Measurements from ENCODE around the gene UFSP2.

Gene UFSP2

GRCh38 chr4:185424905-185425646 lies 688 bp downstream of the UFSP2 start:
- H3K4me1 ChIP-seq (ENCODE audit: control insufficient read depth, low read depth, low read length), result peaks cover 3% of the 10 kb centered on the region
- H3K36me3 ChIP-seq (ENCODE audit: control insufficient read depth, insufficient read depth, low read length), result no peaks in the 10 kb centered on the region
- H3K79me2 ChIP-seq (ENCODE audit: control insufficient read depth, insufficient read depth, low read length), result no peaks in the 10 kb centered on the region
- peak; percentile 14 for DNase-seq
- H2BK120ac ChIP-seq (ENCODE audit: low read depth, low read length), result no peak overlapping the region
- H3K4me3 ChIP-seq (ENCODE audit: low read length), result peak overlapping the region; percentile 83
- peak overlapping the region; percentile 32 for H3K18ac ChIP-seq (ENCODE audit: low read length)
- H3K27me3 ChIP-seq (ENCODE audit: insufficient read depth, low read length, poor library complexity), result no peaks in the 10 kb centered on the region
- H3K4me2 ChIP-seq (ENCODE audit: low read length), result peak overlapping the region; percentile 27
- H4K5ac ChIP-seq (ENCODE audit: low read length), result no peak overlapping the region
- no peak overlapping the region for H2BK5ac ChIP-seq (ENCODE audit: low read length)
- no peak overlapping the region for H2AK5ac ChIP-seq (ENCODE audit: low read length)
- no peak overlapping the region for H4K8ac ChIP-seq (ENCODE audit: low read depth, low read length)
- peak overlapping the region; percentile 87 for H3K56ac ChIP-seq (ENCODE audit: low read length)
- H2BK15ac ChIP-seq (replicated peaks; ENCODE audit: low read depth), result no peak overlapping the region
- no CpG with 5 or more reads among the region's 13 CpGs for WGBS (ENCODE audit: extremely low coverage, insufficient coverage, low lambda C conversion rate)
- H3K79me1 ChIP-seq (ENCODE audit: low read length), result peaks cover 3% of the 10 kb centered on the region
- peak overlapping the region; percentile 81 for H3K9ac ChIP-seq (ENCODE audit: low read length)
- H3K27ac ChIP-seq (ENCODE audit: low read depth, low read length), result no peak overlapping the region
- no peak overlapping the region for H3K23ac ChIP-seq (ENCODE audit: low read length)
- H3K4ac ChIP-seq (ENCODE audit: low read depth, low read length), result no peak overlapping the region

- Histone ChIP-seq H2BK5ac (ENCODE audit: low read length) (no peak overlapping the region), H2BK15ac (replicated peaks; ENCODE audit: low read depth) (no peak overlapping the region), H4K5ac (ENCODE audit: low read length) (no peak overlapping the region), H3K23ac (ENCODE audit: low read length) (no peak overlapping the region), H4K8ac (ENCODE audit: low read depth, low read length) (no peak overlapping the region), H3K36me3 (ENCODE audit: control insufficient read depth, insufficient read depth, low read length) (no peaks in the 10 kb centered on the region), H3K79me2 (ENCODE audit: control insufficient read depth, insufficient read depth, low read length) (no peaks in the 10 kb centered on the region), H3K4me3 (ENCODE audit: low read length) (no peak overlapping the region), H3K79me1 (ENCODE audit: low read length) (peaks cover 3% of the 10 kb centered on the region), H3K56ac (ENCODE audit: low read length) (no peak overlapping the region), H3K4ac (ENCODE audit: low read depth, low read length) (no peak overlapping the region), H3K18ac (ENCODE audit: low read length) (no peak overlapping the region), H2AK5ac (ENCODE audit: low read length) (no peak overlapping the region), H2BK120ac (ENCODE audit: low read depth, low read length) (no peak overlapping the region), H3K9ac (ENCODE audit: low read length) (no peak overlapping the region), H3K27ac (ENCODE audit: low read depth, low read length) (no peak overlapping the region), H3K27me3 (ENCODE audit: insufficient read depth, low read length, poor library complexity) (no peaks in the 10 kb centered on the region), H3K4me2 (ENCODE audit: low read length) (no peak overlapping the region), H3K4me1 (ENCODE audit: control insufficient read depth, low read depth, low read length) (peaks cover 3% of the 10 kb centered on the region)
- DNase-seq, result no peak
- no CpG with 5 or more reads among the region's 2 CpGs for WGBS (ENCODE audit: extremely low coverage, insufficient coverage, low lambda C conversion rate)
These were observed 4.2 kb downstream of the UFSP2 start for GRCh38 chr4:185421366-185422124.

- H3K79me2 ChIP-seq (ENCODE audit: control insufficient read depth, insufficient read depth, low read length), result no peaks in the 10 kb centered on the region
- no peak overlapping the region for H2BK15ac ChIP-seq (replicated peaks; ENCODE audit: low read depth)
- no peak overlapping the region for H3K56ac ChIP-seq (ENCODE audit: low read length)
These were observed 8.8 kb downstream of the UFSP2 start for GRCh38 chr4:185416955-185417354.

GRCh38 chr4:185412412-185412811 lies 13.4 kb downstream of the UFSP2 start:
- Histone ChIP-seq H2BK5ac (ENCODE audit: low read length) (no peak overlapping the region), H3K9ac (ENCODE audit: low read length) (no peak overlapping the region), H3K4me3 (ENCODE audit: low read length) (no peak overlapping the region), H4K8ac (ENCODE audit: low read depth, low read length) (no peak overlapping the region), H4K5ac (ENCODE audit: low read length) (no peak overlapping the region), H3K27ac (ENCODE audit: low read depth, low read length) (no peak overlapping the region), H3K79me2 (ENCODE audit: control insufficient read depth, insufficient read depth, low read length) (no peaks in the 10 kb centered on the region), H3K56ac (ENCODE audit: low read length) (no peak overlapping the region), H2BK15ac (replicated peaks; ENCODE audit: low read depth) (no peak overlapping the region), H3K23ac (ENCODE audit: low read length) (no peak overlapping the region), H2BK120ac (ENCODE audit: low read depth, low read length) (no peak overlapping the region), H2AK5ac (ENCODE audit: low read length) (no peak overlapping the region), H3K4me2 (ENCODE audit: low read length) (no peak overlapping the region), H3K36me3 (ENCODE audit: control insufficient read depth, insufficient read depth, low read length) (peaks cover 4% of the 10 kb centered on the region), H3K4ac (ENCODE audit: low read depth, low read length) (no peak overlapping the region), H3K4me1 (ENCODE audit: control insufficient read depth, low read depth, low read length) (no peaks in the 10 kb centered on the region), H3K79me1 (ENCODE audit: low read length) (no peaks in the 10 kb centered on the region), H3K18ac (ENCODE audit: low read length) (no peak overlapping the region), H3K27me3 (ENCODE audit: insufficient read depth, low read length, poor library complexity) (no peaks in the 10 kb centered on the region)
- no CpG with 5 or more reads among the region's 5 CpGs for WGBS (ENCODE audit: extremely low coverage, insufficient coverage, low lambda C conversion rate)
- DNase-seq, result no peak

More at GRCh38 chr4:185416955-185417354, 8.8 kb downstream of the UFSP2 start:
- no peak overlapping the region for H3K4me2 ChIP-seq (ENCODE audit: low read length)
- H3K4me1 ChIP-seq (ENCODE audit: control insufficient read depth, low read depth, low read length), result no peaks in the 10 kb centered on the region
- no peak overlapping the region for H4K5ac ChIP-seq (ENCODE audit: low read length)
- H3K4ac ChIP-seq (ENCODE audit: low read depth, low read length), result no peak overlapping the region
- H2BK5ac ChIP-seq (ENCODE audit: low read length), result no peak overlapping the region
- H3K4me3 ChIP-seq (ENCODE audit: low read length), result no peak overlapping the region
- H2BK120ac ChIP-seq (ENCODE audit: low read depth, low read length), result no peak overlapping the region
- H3K23ac ChIP-seq (ENCODE audit: low read length), result no peak overlapping the region
- no peak overlapping the region for H3K18ac ChIP-seq (ENCODE audit: low read length)
- H3K79me1 ChIP-seq (ENCODE audit: low read length), result no peaks in the 10 kb centered on the region
- peaks cover 4% of the 10 kb centered on the region for H3K36me3 ChIP-seq (ENCODE audit: control insufficient read depth, insufficient read depth, low read length)
- no peak overlapping the region for H3K27ac ChIP-seq (ENCODE audit: low read depth, low read length)
- no peaks in the 10 kb centered on the region for H3K27me3 ChIP-seq (ENCODE audit: insufficient read depth, low read length, poor library complexity)
- no peak overlapping the region for H3K9ac ChIP-seq (ENCODE audit: low read length)
- DNase-seq, result no peak
- no peak overlapping the region for H2AK5ac ChIP-seq (ENCODE audit: low read length)
- no peak overlapping the region for H4K8ac ChIP-seq (ENCODE audit: low read depth, low read length)

- Histone ChIP-seq H2BK120ac (ENCODE audit: low read depth, low read length) (no peak overlapping the region), H3K27me3 (ENCODE audit: insufficient read depth, low read length, poor library complexity) (no peaks in the 10 kb centered on the region), H3K9ac (ENCODE audit: low read length) (no peak overlapping the region), H3K27ac (ENCODE audit: low read depth, low read length) (no peak overlapping the region), H4K5ac (ENCODE audit: low read length) (no peak overlapping the region), H3K4me2 (ENCODE audit: low read length) (no peak overlapping the region), H3K18ac (ENCODE audit: low read length) (no peak overlapping the region), H3K79me1 (ENCODE audit: low read length) (no peaks in the 10 kb centered on the region), H4K8ac (ENCODE audit: low read depth, low read length) (no peak overlapping the region), H3K4me1 (ENCODE audit: control insufficient read depth, low read depth, low read length) (no peaks in the 10 kb centered on the region), H3K4ac (ENCODE audit: low read depth, low read length) (no peak overlapping the region), H2BK15ac (replicated peaks; ENCODE audit: low read depth) (no peak overlapping the region), H3K4me3 (ENCODE audit: low read length) (no peak overlapping the region), H2BK5ac (ENCODE audit: low read length) (no peak overlapping the region), H3K23ac (ENCODE audit: low read length) (no peak overlapping the region), H2AK5ac (ENCODE audit: low read length) (no peak overlapping the region), H3K56ac (ENCODE audit: low read length) (no peak overlapping the region), H3K36me3 (ENCODE audit: control insufficient read depth, insufficient read depth, low read length) (peaks cover 4% of the 10 kb centered on the region), H3K79me2 (ENCODE audit: control insufficient read depth, insufficient read depth, low read length) (no peaks in the 10 kb centered on the region)
- DNase-seq, result no peak
- WGBS (ENCODE audit: extremely low coverage, insufficient coverage, low lambda C conversion rate), result no CpG with 5 or more reads among the region's 5 CpGs
These were observed 13.9 kb downstream of the UFSP2 start for GRCh38 chr4:185411849-185412248.

All from mesendoderm (in vitro differentiated cells).